ENCODE results near the gene SOD2. TPM values are rescaled to one million over a fixed set of nuclear protein-coding genes. Genes with fewer than 3 reads are reported as not detected.

Gene SOD2
- total RNA-seq (58.9 and 62.7 TPM in 2 replicates), polyA plus RNA-seq (27.7 and 31.6 TPM in 2 replicates), polyA minus RNA-seq (57.6 and 74.5 TPM in 2 replicates), Bru-seq, nascent RNA (percentile 69 among the genes with signal in this experiment), BruChase-seq, experiment 1, labeled RNA remaining after a 6-hour chase (percentile 95 among the genes with signal in this experiment), BruChase-seq, experiment 2, labeled RNA remaining after a 2-hour chase (percentile 92 among the genes with signal in this experiment)
- 34.6 and 38.7 TPM in 2 replicates for polyA plus RNA-seq (2011; cell fraction: cytosol; rRNA removed)
- 19.9 and 24.7 TPM in 2 replicates for polyA plus RNA-seq (2011; cell fraction: nucleus; rRNA removed)
- polyA plus RNA-seq (2012) = 63.2 and 71.0 TPM in 2 replicates
- 85.6 TPM for polyA minus RNA-seq (2011; cell fraction: cytosol; rRNA and poly(A)+ RNA removed)
- 18.7 and 26.5 TPM in 2 replicates for polyA minus RNA-seq (2011; cell fraction: nucleus; rRNA and poly(A)+ RNA removed)
- long read RNA-seq, full-length matches to known transcripts = 57 of 58 reads
- long read RNA-seq, partial matches to known transcripts = 0 of 58 reads
- long read RNA-seq, other reads (novel, unspliced or antisense) = 1 of 58 reads

DNA sequence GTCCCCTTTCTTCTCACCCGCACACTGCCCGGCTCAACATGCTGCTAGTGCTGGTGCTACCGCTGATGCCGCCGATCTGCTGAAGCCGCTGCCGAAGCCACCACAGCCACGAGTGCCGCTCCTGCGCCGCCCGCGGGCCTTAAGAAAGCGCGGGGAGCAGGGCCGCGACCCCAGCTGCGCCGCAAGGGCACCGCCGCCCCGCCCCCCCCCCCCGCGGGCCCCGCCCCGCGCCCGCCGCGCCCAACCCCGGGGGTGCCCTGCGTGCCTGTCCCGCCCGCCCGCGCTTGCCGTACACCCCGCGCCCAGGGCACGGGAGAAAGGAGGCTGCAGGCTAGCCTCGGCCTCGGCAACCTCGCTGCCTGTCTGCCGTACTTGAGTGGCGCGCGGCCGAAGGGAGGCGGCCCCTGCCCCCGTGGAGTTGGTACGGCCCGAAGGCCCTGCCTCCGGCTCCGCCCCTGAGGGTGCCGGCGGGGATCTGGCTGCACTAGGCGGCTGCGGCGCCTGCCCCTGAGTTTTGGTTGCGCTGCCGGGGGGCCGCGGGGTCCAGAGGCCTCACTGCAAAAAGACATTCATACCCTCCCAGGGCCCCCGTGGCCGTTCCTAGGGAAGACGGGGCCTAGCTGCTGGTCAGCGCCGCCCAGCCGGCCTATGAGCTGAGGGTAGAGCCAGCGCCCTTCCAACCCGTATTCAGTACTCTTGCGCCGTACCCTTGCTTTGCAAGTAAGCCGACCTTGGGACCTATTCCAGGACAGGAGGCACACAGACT is at the start of gene SOD2:
TSS of gene SOD2 (minus strand) at position 114 of the 766 bp plus-strand sequence. CDS start at position 40, 74 bp downstream.
- CTCF ChIA-PET = interaction anchor here (0.6 kb wide), 1 partner anchor 33 kb away, joined by 3 read pairs; no protein-coding TSS in a partner anchor
- DNase-seq (ENCODE audit: low read depth, low spot score) (peak; percentile 84), FAIRE-seq (peak; percentile 65)
- Histone ChIP-seq H3K27ac (ENCODE audit: insufficient read depth, low read depth, low read length) (peak within 1 kb of the TSS; percentile 86), H3K4me1 (ENCODE audit: control insufficient read depth, extremely low read depth, insufficient read depth, low read length) (peaks cover 27% of the 10 kb centered on the region), H3K36me3 (ENCODE audit: control insufficient read depth in 2 of 2, extremely low read depth in 1 of 2, insufficient read depth in 2 of 2, low read length in 2 of 2) (peaks cover 0 to 3% of the 10 kb centered on the region in 2 experiments), H3K9me1 (replicated peaks; ENCODE audit: control insufficient read depth, extremely low read depth, insufficient read depth, low read length) (no peaks in the 10 kb centered on the region), H2AFZ (ENCODE audit: low read depth, low read length) (peak within 1 kb of the TSS; percentile 93), H3K9me3 (replicated peaks; ENCODE audit: control insufficient read depth, insufficient read depth, low read length) (no peaks in the 10 kb centered on the region), H3K9ac (replicated peaks; ENCODE audit: extremely low read depth, insufficient read depth, low read length) (peak within 1 kb of the TSS; percentile 43), H4K20me1 (replicated peaks; ENCODE audit: control insufficient read depth, extremely low read depth, insufficient read depth, low read length) (no peaks in the 10 kb centered on the region), H3K79me2 (ENCODE audit: control insufficient read depth, insufficient read depth, low read length) (peaks cover 13% of the 10 kb centered on the region), H3K4me3 (replicated peaks in 1 of 3; ENCODE audit: insufficient read depth in 1 of 3, low read depth in 1 of 3, low read length in 3 of 3) (peak within 1 kb of the TSS; percentile 76 to 78 (median 77)), H3K4me2 (ENCODE audit: insufficient read depth, low read length) (peak within 1 kb of the TSS; percentile 97), H3K27me3 (ENCODE audit: control insufficient read depth in 2 of 2, insufficient read depth in 2 of 2, low read length in 2 of 2) (no peaks in the 10 kb centered on the region)
- intact Hi-C loops (cut with micrococcal nuclease) = loop anchor here (1.0 to 10.0 kb wide), 6 partner anchors 34 to 841 kb away; partner anchors contain the start of genes MRPL18 and WTAP
- dilution Hi-C loops (cut with MboI; ENCODE audit: extremely low pct_ligation_motif_present, low sequenced_read_pairs) = no loop called here
- POLR2A ChIA-PET = interaction anchor here (0.7 to 1.9 kb wide), 4 partner anchors 12 to 96 kb away, joined by 3 to 9 read pairs (median 4); partner anchors contain the start of gene TCP1
- TF ChIP-seq POLR2AphosphoS5 (IDR thresholded peaks at IDR 0.05; ENCODE audit: insufficient read depth, low read depth, low read length) = peak; percentile 65
- peak; percentile 84 for TF ChIP-seq POLR2A (IDR thresholded peaks at IDR 0.05; ENCODE audit: low read depth, low read length)
- TF ChIP-seq JUN (IDR thresholded peaks at IDR 0.05; ENCODE audit: borderline replicate concordance, insufficient read depth, insufficient read length, low read depth) = no peak
- no TSS peak for BruUV-seq (replicated peaks)

- no TSS peak for BruUV-seq (replicated peaks)
Observed at GRCh38 chr6:159742165-159742564, 49.1 kb upstream of the SOD2 start.

More at GRCh38 chr6:159742165-159742564, 49.1 kb upstream of the SOD2 start:
- DNase-seq (ENCODE audit: low read depth, low spot score) (no peak), FAIRE-seq (no peak)
- ChIA-PET CTCF (no interaction called here), POLR2A (no interaction called here)
- Histone ChIP-seq H3K27me3 (ENCODE audit: control insufficient read depth in 2 of 2, insufficient read depth in 2 of 2, low read length in 2 of 2) (no peaks in the 10 kb centered on the region), H3K36me3 (ENCODE audit: control insufficient read depth in 2 of 2, extremely low read depth in 1 of 2, insufficient read depth in 2 of 2, low read length in 2 of 2) (peaks cover 18 to 54% of the 10 kb centered on the region in 2 experiments), H3K4me2 (ENCODE audit: insufficient read depth, low read length) (no peak overlapping the region), H3K4me3 (replicated peaks in 1 of 3; ENCODE audit: insufficient read depth in 1 of 3, low read depth in 1 of 3, low read length in 3 of 3) (no peak overlapping the region), H3K4me1 (ENCODE audit: control insufficient read depth, extremely low read depth, insufficient read depth, low read length) (no peaks in the 10 kb centered on the region), H3K9me3 (replicated peaks; ENCODE audit: control insufficient read depth, insufficient read depth, low read length) (no peaks in the 10 kb centered on the region), H3K9ac (replicated peaks; ENCODE audit: extremely low read depth, insufficient read depth, low read length) (no peak overlapping the region), H3K79me2 (ENCODE audit: control insufficient read depth, insufficient read depth, low read length) (peaks cover 69% of the 10 kb centered on the region), H4K20me1 (replicated peaks; ENCODE audit: control insufficient read depth, extremely low read depth, insufficient read depth, low read length) (no peaks in the 10 kb centered on the region), H3K9me1 (replicated peaks; ENCODE audit: control insufficient read depth, extremely low read depth, insufficient read depth, low read length) (no peaks in the 10 kb centered on the region), H3K27ac (ENCODE audit: insufficient read depth, low read depth, low read length) (no peak overlapping the region), H2AFZ (ENCODE audit: low read depth, low read length) (no peak overlapping the region)
- TF ChIP-seq POLR2A (IDR thresholded peaks at IDR 0.05; ENCODE audit: low read depth, low read length) = no peak
- TF ChIP-seq GATA2 (IDR thresholded peaks at IDR 0.05; ENCODE audit: insufficient read depth, insufficient read length, low read depth, low read length) = no peak
- no peak for TF ChIP-seq MYC (IDR thresholded peaks at IDR 0.05; ENCODE audit: low read depth, low read length)
- no peak for TF ChIP-seq EZH2 (IDR thresholded peaks at IDR 0.05; ENCODE audit: borderline replicate concordance, low read depth, low read length, severe bottlenecking)
- TF ChIP-seq POLR2AphosphoS5 (IDR thresholded peaks at IDR 0.05; ENCODE audit: insufficient read depth, low read depth, low read length) = no peak
- no peak for TF ChIP-seq FOS (IDR thresholded peaks at IDR 0.05; ENCODE audit: borderline replicate concordance, insufficient read depth, low read length)
- TF ChIP-seq JUN (IDR thresholded peaks at IDR 0.05; ENCODE audit: borderline replicate concordance, insufficient read depth, insufficient read length, low read depth) = no peak
- no peak for TF ChIP-seq CTCF (IDR thresholded peaks at IDR 0.05; ENCODE audit: extremely low read depth in 1 of 2, insufficient read depth in 1 of 2, low read depth in 1 of 2, low read length in 2 of 2)
- intact Hi-C loops (cut with micrococcal nuclease) = no loop called here
- dilution Hi-C loops (cut with MboI; ENCODE audit: extremely low pct_ligation_motif_present, low sequenced_read_pairs) = no loop called here
